T-helper 17 cell (primary cell): ENCODE data around the gene FHIT. TPM values are rescaled to one million over a fixed set of nuclear protein-coding genes. Genes with fewer than 3 reads are reported as not detected.

Experiments used
- ATAC-seq: fragments of 150-1000 bp; cut with Tn5 transposase; 2 replicates; pipeline ENCODE4 v1.10.0; 2021; ENCODE audit warnings: mild to moderate bottlenecking, moderate library complexity
- DNase-seq, 3 donors: peaks; one replicate each; pipeline versions ENCODE4 v3.0.0 to v3.0.0-alpha.2; 2020 to 2021
- H3K9me3 ChIP-seq: one replicate; pipeline ENCODE4 v1.7.0; 2013; ENCODE audit warnings: low read length, mild to moderate bottlenecking; ENCODE audit not compliant: control insufficient read depth, poor library complexity, severe bottlenecking
- H3K27ac Mint-ChIP-seq: one replicate; pipeline ENCODE4 v1.8.0; 2022; ENCODE audit warnings: mild to moderate bottlenecking, moderate library complexity, mixed read lengths
- H3K27me3 Mint-ChIP-seq: one replicate; pipeline ENCODE4 v1.8.0; 2022; ENCODE audit warnings: mixed read lengths
- H3K36me3 Mint-ChIP-seq: one replicate; pipeline ENCODE4 v1.8.0; 2022; ENCODE audit warnings: low read depth, mixed read lengths
- H3K4me1 Mint-ChIP-seq: one replicate; pipeline ENCODE4 v1.8.0; 2022; ENCODE audit warnings: mild to moderate bottlenecking, mixed read lengths
- H3K4me3 Mint-ChIP-seq: one replicate; pipeline ENCODE4 v1.8.0; 2022; ENCODE audit warnings: mild to moderate bottlenecking, moderate library complexity, mixed read lengths
- total RNA-seq, 4 donors: library from RNA in 2 of 4; stranded (reverse) in 2 of 4; gene quantifications; one replicate each; pipeline ENCODE4 v1.2.3 and lab custom pipeline; 2022 to 2026

FHIT gene
- total RNA-seq, 2 donors from 2014 or later, result 18.8 to 28.6 TPM

DNA sequence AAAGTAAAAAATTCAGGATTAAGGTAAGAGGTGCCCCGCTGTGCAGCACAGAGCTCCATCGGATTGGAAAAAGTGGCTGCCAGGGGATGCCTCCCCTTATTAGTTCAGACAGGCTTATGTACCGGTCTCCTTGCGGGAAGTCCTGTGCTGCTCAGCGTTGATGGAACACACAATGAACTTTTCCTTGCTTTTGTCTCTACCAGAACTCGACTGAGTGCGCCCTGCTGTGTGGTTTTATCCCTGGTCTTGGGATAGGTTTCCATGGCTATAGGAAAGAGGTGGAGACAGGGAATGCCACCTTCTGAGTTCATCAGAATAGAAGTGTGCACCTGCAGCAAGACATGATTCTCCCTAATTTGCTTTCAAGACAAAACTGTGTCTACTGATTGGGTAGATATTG lies 1455.5 kb downstream of the FHIT start:
- no peaks in the 10 kb centered on the region for H3K36me3 Mint-ChIP-seq
- H3K27ac Mint-ChIP-seq, result no peak overlapping the region
- no peak overlapping the region for H3K4me3 Mint-ChIP-seq
- no peak for ATAC-seq
- no peaks in the 10 kb centered on the region for H3K27me3 Mint-ChIP-seq
- H3K4me1 Mint-ChIP-seq, result peaks cover 6% of the 10 kb centered on the region
- no peaks in the 10 kb centered on the region for H3K9me3 ChIP-seq
- DNase-seq, result no peak

DNA sequence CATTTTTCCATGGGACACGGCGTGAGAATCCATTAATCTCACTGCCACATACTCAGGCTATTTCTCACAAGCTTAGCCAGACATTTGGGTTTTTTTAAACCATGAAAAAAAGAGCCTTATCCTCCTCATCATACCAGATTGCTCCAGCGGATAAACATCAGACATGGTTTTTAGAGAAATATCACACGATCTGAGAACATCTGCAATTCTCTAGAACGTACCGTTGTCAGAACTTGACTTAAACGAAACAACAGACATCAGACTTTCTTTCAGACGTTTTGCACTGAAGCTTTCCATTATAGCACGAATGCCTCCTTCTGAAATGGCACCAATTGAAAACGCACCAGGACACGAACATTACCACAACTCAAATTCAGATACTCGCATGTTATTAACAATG lies 1457.3 kb downstream of the FHIT start:
- DNase-seq, result no peak
- Mint-ChIP-seq H3K4me1 (peaks cover 14% of the 10 kb centered on the region), H3K4me3 (no peak overlapping the region), H3K27ac (no peak overlapping the region), H3K27me3 (no peaks in the 10 kb centered on the region), H3K36me3 (no peaks in the 10 kb centered on the region)
- ATAC-seq, result no peak
- no peaks in the 10 kb centered on the region for H3K9me3 ChIP-seq

GRCh38 chr3:59791774-59792308 lies 1459.4 kb downstream of the FHIT start:
- Mint-ChIP-seq H3K36me3 (no peaks in the 10 kb centered on the region), H3K27ac (no peak overlapping the region), H3K27me3 (no peaks in the 10 kb centered on the region), H3K4me1 (peaks cover 18% of the 10 kb centered on the region), H3K4me3 (no peak overlapping the region)
- ATAC-seq (no peak), DNase-seq (no peak)
- no peaks in the 10 kb centered on the region for H3K9me3 ChIP-seq

DNA sequence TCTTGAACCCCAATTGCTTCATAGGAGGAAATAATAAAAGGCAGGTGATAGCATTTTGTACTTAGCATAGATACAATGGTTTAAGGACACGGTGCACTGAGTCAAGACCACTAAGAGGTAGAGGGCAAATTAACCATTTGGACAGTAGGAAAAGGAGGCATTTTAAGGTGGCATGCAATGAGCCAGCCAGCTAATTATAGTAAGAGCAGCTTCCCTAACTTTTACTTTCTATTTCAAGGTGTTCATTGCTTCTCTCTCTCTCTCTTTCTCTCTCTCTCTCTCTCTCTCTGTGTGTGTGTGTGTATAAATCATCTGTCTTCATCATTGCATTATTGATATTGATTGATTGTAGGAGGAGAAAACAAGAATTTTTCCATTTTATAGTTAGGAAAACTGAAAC lies 1461.0 kb downstream of the FHIT start:
- no peaks in the 10 kb centered on the region for H3K9me3 ChIP-seq
- Mint-ChIP-seq H3K36me3 (no peaks in the 10 kb centered on the region), H3K27me3 (no peaks in the 10 kb centered on the region), H3K27ac (no peak overlapping the region), H3K4me1 (peaks cover 18% of the 10 kb centered on the region), H3K4me3 (peak overlapping the region; percentile 6)
- DNase-seq, result no peak
- no peak for ATAC-seq

GRCh38 chr3:59788801-59789200 lies 1462.5 kb downstream of the FHIT start:
- H3K4me3 Mint-ChIP-seq, result no peak overlapping the region
- no peak overlapping the region for H3K27ac Mint-ChIP-seq
- peaks cover 24% of the 10 kb centered on the region for H3K4me1 Mint-ChIP-seq
- ATAC-seq (no peak), DNase-seq (no peak)
- no peaks in the 10 kb centered on the region for H3K9me3 ChIP-seq
- no peaks in the 10 kb centered on the region for H3K27me3 Mint-ChIP-seq
- no peaks in the 10 kb centered on the region for H3K36me3 Mint-ChIP-seq

DNA sequence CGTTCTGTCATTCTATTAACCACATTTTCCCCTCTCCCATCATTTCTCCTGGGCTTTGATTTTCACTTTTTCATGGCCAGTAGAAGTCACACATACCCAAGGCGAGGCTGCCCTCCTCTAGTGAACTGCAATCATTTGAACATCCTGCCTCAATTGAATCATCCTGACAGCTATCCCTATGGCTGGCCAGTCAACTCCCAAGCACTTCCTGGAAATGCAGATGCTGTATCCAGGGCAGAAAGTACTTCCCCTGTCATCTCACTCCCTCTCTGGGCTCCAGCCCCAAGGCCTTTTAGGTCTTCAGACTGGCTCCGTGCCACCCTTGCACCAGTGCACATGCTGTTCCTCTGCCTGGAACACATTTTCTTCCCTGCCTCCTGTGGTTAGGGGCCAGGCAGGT lies 1463.1 kb downstream of the FHIT start:
- no peak overlapping the region for H3K27ac Mint-ChIP-seq
- no peaks in the 10 kb centered on the region for H3K36me3 Mint-ChIP-seq
- peaks cover 28% of the 10 kb centered on the region for H3K4me1 Mint-ChIP-seq

GRCh38 chr3:59786374-59786773 lies 1464.9 kb downstream of the FHIT start:
- Mint-ChIP-seq H3K4me1 (peaks cover 28% of the 10 kb centered on the region), H3K4me3 (no peak overlapping the region), H3K36me3 (no peaks in the 10 kb centered on the region), H3K27ac (no peak overlapping the region), H3K27me3 (no peaks in the 10 kb centered on the region)
- ATAC-seq, result no peak
- DNase-seq, result no peak
- H3K9me3 ChIP-seq, result no peaks in the 10 kb centered on the region

More for the DNA sequence above, 1463.1 kb downstream of the FHIT start:
- no peaks in the 10 kb centered on the region for H3K9me3 ChIP-seq
- H3K27me3 Mint-ChIP-seq, result no peaks in the 10 kb centered on the region
- DNase-seq (no peak), ATAC-seq (no peak)
- no peak overlapping the region for H3K4me3 Mint-ChIP-seq

GRCh38 chr3:59784164-59784563 lies 1467.1 kb downstream of the FHIT start:
- no peak overlapping the region for H3K27ac Mint-ChIP-seq
- no peaks in the 10 kb centered on the region for H3K27me3 Mint-ChIP-seq
- H3K9me3 ChIP-seq, result no peaks in the 10 kb centered on the region
- DNase-seq (no peak), ATAC-seq (no peak)
- H3K4me1 Mint-ChIP-seq, result peaks cover 14% of the 10 kb centered on the region
- H3K36me3 Mint-ChIP-seq, result no peaks in the 10 kb centered on the region
- H3K4me3 Mint-ChIP-seq, result peak overlapping the region; percentile 31

GRCh38 chr3:59783468-59783988 lies 1467.7 kb downstream of the FHIT start:
- no peak for ATAC-seq
- H3K4me3 Mint-ChIP-seq, result no peak overlapping the region
- H3K4me1 Mint-ChIP-seq, result peaks cover 14% of the 10 kb centered on the region
- DNase-seq, result no peak
- no peaks in the 10 kb centered on the region for H3K9me3 ChIP-seq
- H3K27ac Mint-ChIP-seq, result no peak overlapping the region
- H3K27me3 Mint-ChIP-seq, result no peaks in the 10 kb centered on the region
- no peaks in the 10 kb centered on the region for H3K36me3 Mint-ChIP-seq

DNA sequence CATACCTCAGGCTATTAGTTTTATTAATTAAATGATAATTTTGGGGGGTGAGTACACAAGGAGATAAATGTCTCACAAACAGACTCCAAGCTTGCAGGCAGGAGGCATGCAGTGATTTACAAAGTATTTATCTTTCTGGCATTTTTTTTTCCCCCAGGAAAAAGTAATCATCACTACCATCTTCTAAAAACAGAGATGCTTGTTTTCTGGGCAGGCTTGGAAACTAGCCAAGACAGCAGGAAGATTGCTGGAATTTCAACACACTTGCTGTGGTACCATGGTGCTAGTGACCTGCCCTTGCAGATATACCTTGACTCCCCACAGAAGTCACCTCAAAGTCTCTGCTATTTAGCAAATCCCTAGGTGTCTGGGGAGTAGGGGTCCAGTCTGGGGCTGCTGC lies 1468.6 kb downstream of the FHIT start:
- no peaks in the 10 kb centered on the region for H3K9me3 ChIP-seq
- DNase-seq (no peak), ATAC-seq (no peak)
- H3K4me3 Mint-ChIP-seq, result no peak overlapping the region
- no peaks in the 10 kb centered on the region for H3K27me3 Mint-ChIP-seq
- peaks cover 15% of the 10 kb centered on the region for H3K4me1 Mint-ChIP-seq
- H3K36me3 Mint-ChIP-seq, result no peaks in the 10 kb centered on the region
- no peak overlapping the region for H3K27ac Mint-ChIP-seq

DNA sequence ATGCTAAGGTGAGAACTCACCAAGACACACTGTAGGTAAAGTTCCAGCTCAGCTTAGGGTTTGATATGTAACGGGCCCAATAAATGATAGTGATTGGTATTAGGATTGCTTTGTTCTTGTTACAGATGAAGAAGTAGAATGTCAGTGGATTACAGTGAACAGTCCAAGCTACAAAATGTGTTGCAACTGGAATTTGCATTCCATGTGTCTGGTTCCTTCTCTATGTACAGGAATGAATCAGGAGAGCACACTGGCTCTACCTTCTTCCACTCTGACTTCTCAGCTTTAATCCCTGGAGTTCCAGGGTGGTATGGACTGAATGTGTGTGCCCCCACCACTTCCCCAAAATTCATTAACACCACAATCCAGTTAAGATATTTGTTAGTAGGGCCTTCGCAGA lies 1471.0 kb downstream of the FHIT start:
- ATAC-seq, result no peak
- Mint-ChIP-seq H3K27ac (no peak overlapping the region), H3K4me1 (peaks cover 18% of the 10 kb centered on the region), H3K4me3 (no peak overlapping the region), H3K27me3 (no peaks in the 10 kb centered on the region), H3K36me3 (no peaks in the 10 kb centered on the region)
- no peak for DNase-seq
- H3K9me3 ChIP-seq, result no peaks in the 10 kb centered on the region

DNA sequence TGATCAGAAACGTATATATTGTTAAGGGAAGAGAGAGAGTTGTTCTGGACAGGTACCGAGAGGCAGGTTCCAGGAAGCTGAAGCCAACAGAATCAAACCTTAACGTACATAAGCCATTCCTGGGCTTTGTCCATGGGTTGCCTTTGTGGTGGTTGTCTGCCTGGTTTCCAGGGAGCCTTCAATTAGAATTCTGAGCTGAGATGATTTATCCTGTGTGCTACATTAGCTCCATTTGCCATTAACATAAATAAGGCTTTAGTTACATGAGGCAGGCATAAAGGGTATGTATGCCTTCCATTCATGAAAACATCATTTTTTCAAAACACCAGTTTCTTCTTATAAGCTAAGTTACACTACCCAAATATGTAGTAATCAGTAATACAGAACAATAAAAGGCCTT lies 1472.0 kb downstream of the FHIT start:
- H3K9me3 ChIP-seq, result no peaks in the 10 kb centered on the region
- H3K27me3 Mint-ChIP-seq, result no peaks in the 10 kb centered on the region
- H3K4me1 Mint-ChIP-seq, result peaks cover 20% of the 10 kb centered on the region
- no peaks in the 10 kb centered on the region for H3K36me3 Mint-ChIP-seq
- no peak for DNase-seq
- no peak overlapping the region for H3K4me3 Mint-ChIP-seq
- no peak for ATAC-seq
- no peak overlapping the region for H3K27ac Mint-ChIP-seq

GRCh38 chr3:59777667-59778077 lies 1473.6 kb downstream of the FHIT start:
- H3K9me3 ChIP-seq, result no peaks in the 10 kb centered on the region
- Mint-ChIP-seq H3K27ac (no peak overlapping the region), H3K36me3 (no peaks in the 10 kb centered on the region), H3K27me3 (no peaks in the 10 kb centered on the region), H3K4me1 (peaks cover 23% of the 10 kb centered on the region), H3K4me3 (no peak overlapping the region)
- ATAC-seq (no peak), DNase-seq (no peak)

DNA sequence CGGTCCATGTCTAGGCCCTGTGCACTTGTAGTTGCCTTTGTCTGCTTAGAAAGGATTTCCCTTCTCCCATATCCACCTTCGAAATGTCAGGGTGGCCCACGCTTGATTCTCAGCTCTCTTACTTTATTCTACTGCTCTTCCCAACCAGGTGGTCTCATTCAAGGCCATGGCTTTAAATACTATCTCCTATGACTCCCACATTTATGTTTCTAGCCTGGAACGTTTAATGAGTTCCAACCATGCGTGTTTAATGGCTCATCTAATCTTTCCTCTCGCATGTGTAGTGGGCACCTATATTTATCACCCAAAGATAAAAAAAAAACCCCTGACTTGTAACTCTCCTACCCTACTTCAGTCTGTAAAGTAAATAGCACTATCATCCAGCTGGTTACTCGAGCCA lies 1474.2 kb downstream of the FHIT start:
- Mint-ChIP-seq H3K4me3 (no peak overlapping the region), H3K36me3 (no peaks in the 10 kb centered on the region), H3K4me1 (peaks cover 29% of the 10 kb centered on the region), H3K27me3 (no peaks in the 10 kb centered on the region), H3K27ac (no peak overlapping the region)
- no peaks in the 10 kb centered on the region for H3K9me3 ChIP-seq
- no peak for DNase-seq
- ATAC-seq, result no peak
